ENCODE results near the gene RRP12.
"Not testable (repeated sequence)": the region's sequence is repeated elsewhere in the genome, so short reads cannot be mapped to it uniquely, and the experiment has no call there.

The RRP12 gene

GRCh38 chr10:97400665-97401454 lies at the start of gene RRP12:
TSS of gene RRP12 (minus strand) at chr10:97401340. CDS start at chr10:97401231, 109 bp downstream.
- peak; percentile 88 for DNase-seq

- no peak for DNase-seq
These were observed 49.7 kb upstream of the RRP12 start for GRCh38 chr10:97450828-97451227.

- peak; percentile 62 for DNase-seq
These were observed 44.8 kb upstream of the RRP12 start, which contains the start of the genes EXOSC1 and ZDHHC16 for GRCh38 chr10:97445722-97446639. TSS of gene EXOSC1 (minus strand) at chr10:97446006. CDS start at chr10:97445985, 21 bp downstream. TSS of gene ZDHHC16 (plus strand) at chr10:97446175. CDS start at chr10:97451676, 5,501 bp downstream.

GRCh38 chr10:97445357-97445721 lies 44.2 kb upstream of the RRP12 start:
- DNase-seq, result no peak

- no peak for DNase-seq
These were observed 43.1 kb upstream of the RRP12 start for GRCh38 chr10:97444212-97444611.

- no peak for DNase-seq
These were observed 41.1 kb upstream of the RRP12 start for GRCh38 chr10:97442277-97442676.

- no peak for DNase-seq
These were observed 34.1 kb upstream of the RRP12 start for GRCh38 chr10:97435211-97435610.

GRCh38 chr10:97434557-97434956 lies 33.4 kb upstream of the RRP12 start:
- DNase-seq, result no peak

- DNase-seq, result no peak
These were observed 32.9 kb upstream of the RRP12 start for GRCh38 chr10:97434055-97434454.

- DNase-seq, result no peak
These were observed 27.4 kb upstream of the RRP12 start for GRCh38 chr10:97428572-97428981.

GRCh38 chr10:97427571-97428179 lies 26.5 kb upstream of the RRP12 start:
- DNase-seq, result no peak

- no peak for DNase-seq
These were observed 25.8 kb upstream of the RRP12 start for GRCh38 chr10:97426776-97427570.

GRCh38 chr10:97425964-97426775 lies 25.0 kb upstream of the RRP12 start, which contains the start of gene PGAM1:
TSS of gene PGAM1 (plus strand) at chr10:97426191. CDS start at chr10:97426308, 117 bp downstream.
- DNase-seq, result peak; percentile 94

- not testable (repeated sequence) for DNase-seq
These were observed 22.6 kb upstream of the RRP12 start for GRCh38 chr10:97423757-97424098.

GRCh38 chr10:97416565-97416964 lies 15.4 kb upstream of the RRP12 start:
- no peak for DNase-seq

GRCh38 chr10:97412891-97413304 lies 11.8 kb upstream of the RRP12 start:
- no peak for DNase-seq

GRCh38 chr10:97411406-97411805 lies 10.3 kb upstream of the RRP12 start:
- DNase-seq, result no peak

- DNase-seq, result no peak
These were observed 7.4 kb upstream of the RRP12 start for GRCh38 chr10:97408496-97408992.

GRCh38 chr10:97407952-97408248 lies 6.8 kb upstream of the RRP12 start:
- DNase-seq, result no peak

GRCh38 chr10:97407211-97407951 lies 6.2 kb upstream of the RRP12 start:
- DNase-seq, result peak; percentile 33

- DNase-seq, result not testable (repeated sequence)
These were observed 5.3 kb upstream of the RRP12 start for GRCh38 chr10:97406483-97406882.

All from NCI-H1048 (cell line).